MCF 10A (cell line): ENCODE measurements around the gene KRABD2.
"Not testable (repeated sequence)": the region's sequence is repeated elsewhere in the genome, so short reads cannot be mapped to it uniquely, and the experiment has no call there.

Experiments used
- BruUV-seq: library from RNA; stranded (reverse); fragments of 400-500 nt; replicated peaks from 2 replicates; lab custom pipeline; 2021; lab: Mats Ljungman, UMichigan
- CTCF ChIA-PET: fragments of 300-600 bp; sonication (Branson Sonifier 250); formaldehyde crosslinking; extraction: SDS; loops from one replicate; lab custom pipeline; 2021; ENCODE audit warnings: antibody characterized with exemption, inconsistent platforms; lab: Yijun Ruan, JAX
- POLR2A ChIA-PET: fragments of 300-600, 350-650 bp; sonication (Branson Sonifier 250); formaldehyde crosslinking; extraction: SDS; loops from one replicate; lab custom pipeline; 2020; ENCODE audit warnings: antibody characterized with exemption, inconsistent platforms; lab: Yijun Ruan, JAX
- DNase-seq: peaks from one replicate; pipeline ENCODE4 v3.0.0-alpha.2; 2018; ENCODE audit not compliant: unreplicated experiment
- H3K27ac Mint-ChIP-seq: one replicate; pipeline ENCODE4 v1.8.0; 2022; ENCODE audit warnings: mild to moderate bottlenecking, low read depth, mixed read lengths; ENCODE audit not compliant: unreplicated experiment
- H3K27me3 Mint-ChIP-seq: one replicate; pipeline ENCODE4 v1.8.0; 2022; ENCODE audit warnings: mixed read lengths; ENCODE audit not compliant: insufficient read depth, unreplicated experiment
- H3K36me3 Mint-ChIP-seq: one replicate; pipeline ENCODE4 v1.8.0; 2022; ENCODE audit warnings: mild to moderate bottlenecking, moderate library complexity, mixed read lengths; ENCODE audit not compliant: insufficient read depth, unreplicated experiment
- H3K4me1 Mint-ChIP-seq: one replicate; pipeline ENCODE4 v1.8.0; 2022; ENCODE audit warnings: mixed read lengths; ENCODE audit not compliant: insufficient read depth, unreplicated experiment
- H3K4me3 Mint-ChIP-seq: one replicate; pipeline ENCODE4 v1.8.0; 2022; ENCODE audit warnings: mild to moderate bottlenecking, moderate library complexity, mixed read lengths; ENCODE audit not compliant: unreplicated experiment
- H3K9me3 Mint-ChIP-seq: one replicate; pipeline ENCODE4 v1.8.0; 2022; ENCODE audit warnings: mixed read lengths; ENCODE audit not compliant: unreplicated experiment
- intact Hi-C: fragments of 100-400 bp; cut with micrococcal nuclease; formaldehyde crosslinking; loops from 2 replicates; pipeline ENCODE4 v1.14.1; 2022
- TF ChIP-seq, protein P1 (sequence below): fragments of 200-600 bp; IDR thresholded peaks from one replicate; pipeline ENCODE4 v1.8.0; 2022; ENCODE audit warnings: antibody characterized with exemption, mild to moderate bottlenecking; ENCODE audit not compliant: unreplicated experiment

The KRABD2 gene

DNA sequence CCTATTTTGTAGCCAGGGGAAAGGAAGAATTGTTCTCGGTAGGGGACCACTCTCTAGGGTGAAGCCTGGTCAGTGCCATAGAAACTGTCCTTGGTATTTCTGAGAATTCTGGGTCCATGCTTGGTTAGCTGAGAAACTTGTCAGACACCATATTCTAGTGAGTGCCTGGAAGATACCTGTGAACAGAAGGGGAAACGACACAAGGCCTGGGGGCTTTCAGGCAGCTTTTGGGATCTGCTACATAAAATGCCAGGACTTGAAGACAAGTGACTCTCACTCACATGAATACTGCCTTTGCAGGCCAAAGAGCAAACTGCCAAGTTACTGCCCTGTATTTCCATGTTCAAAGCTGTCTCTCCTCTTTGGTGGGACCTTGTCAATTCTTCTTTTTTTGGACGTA, 18.6 kb downstream of the KRABD2 start:
- POLR2A ChIA-PET, result no interaction called here
- BruUV-seq, result no TSS peak
- no peaks in the 10 kb centered on the region for H3K9me3 Mint-ChIP-seq

DNA sequence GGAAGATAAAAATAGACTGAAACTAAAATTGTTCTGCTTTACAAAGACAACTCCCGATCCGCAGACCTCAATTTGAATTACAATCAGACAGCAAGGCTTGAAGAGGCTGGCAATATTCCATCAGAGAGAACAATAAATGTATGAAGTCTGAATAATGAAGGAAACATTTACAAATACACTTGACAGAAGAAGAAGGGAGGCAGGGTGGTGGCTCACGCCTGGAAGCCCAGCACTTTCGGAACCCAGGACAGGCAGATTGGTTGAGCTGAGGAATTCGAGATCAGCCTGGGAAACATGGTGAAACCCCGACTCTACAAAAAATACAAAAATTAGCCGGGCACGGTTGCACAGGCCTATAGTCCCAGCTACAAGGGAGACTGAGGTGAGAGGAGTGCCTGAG, 22.3 kb downstream of the KRABD2 start:
- Mint-ChIP-seq H3K27ac (no peak overlapping the region), H3K36me3 (no peaks in the 10 kb centered on the region), H3K4me1 (no peaks in the 10 kb centered on the region), H3K9me3 (no peaks in the 10 kb centered on the region), H3K4me3 (no peak overlapping the region), H3K27me3 (no peaks in the 10 kb centered on the region)
- TF ChIP-seq, protein P1, sequence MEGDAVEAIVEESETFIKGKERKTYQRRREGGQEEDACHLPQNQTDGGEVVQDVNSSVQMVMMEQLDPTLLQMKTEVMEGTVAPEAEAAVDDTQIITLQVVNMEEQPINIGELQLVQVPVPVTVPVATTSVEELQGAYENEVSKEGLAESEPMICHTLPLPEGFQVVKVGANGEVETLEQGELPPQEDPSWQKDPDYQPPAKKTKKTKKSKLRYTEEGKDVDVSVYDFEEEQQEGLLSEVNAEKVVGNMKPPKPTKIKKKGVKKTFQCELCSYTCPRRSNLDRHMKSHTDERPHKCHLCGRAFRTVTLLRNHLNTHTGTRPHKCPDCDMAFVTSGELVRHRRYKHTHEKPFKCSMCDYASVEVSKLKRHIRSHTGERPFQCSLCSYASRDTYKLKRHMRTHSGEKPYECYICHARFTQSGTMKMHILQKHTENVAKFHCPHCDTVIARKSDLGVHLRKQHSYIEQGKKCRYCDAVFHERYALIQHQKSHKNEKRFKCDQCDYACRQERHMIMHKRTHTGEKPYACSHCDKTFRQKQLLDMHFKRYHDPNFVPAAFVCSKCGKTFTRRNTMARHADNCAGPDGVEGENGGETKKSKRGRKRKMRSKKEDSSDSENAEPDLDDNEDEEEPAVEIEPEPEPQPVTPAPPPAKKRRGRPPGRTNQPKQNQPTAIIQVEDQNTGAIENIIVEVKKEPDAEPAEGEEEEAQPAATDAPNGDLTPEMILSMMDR, result no peak
- no peak for DNase-seq
- POLR2A ChIA-PET, result no interaction called here
- intact Hi-C loops, result no loop called here
- BruUV-seq, result no TSS peak
- CTCF ChIA-PET, result no interaction called here

More for the DNA sequence above, 18.6 kb downstream of the KRABD2 start:
- H3K27ac Mint-ChIP-seq, result no peak overlapping the region
- peaks cover 10% of the 10 kb centered on the region for H3K4me1 Mint-ChIP-seq
- H3K36me3 Mint-ChIP-seq, result no peaks in the 10 kb centered on the region
- intact Hi-C loops, result no loop called here
- TF ChIP-seq, protein P1, result no peak
- H3K27me3 Mint-ChIP-seq, result no peaks in the 10 kb centered on the region
- CTCF ChIA-PET, result no interaction called here
- DNase-seq, result no peak
- H3K4me3 Mint-ChIP-seq, result no peak overlapping the region

DNA sequence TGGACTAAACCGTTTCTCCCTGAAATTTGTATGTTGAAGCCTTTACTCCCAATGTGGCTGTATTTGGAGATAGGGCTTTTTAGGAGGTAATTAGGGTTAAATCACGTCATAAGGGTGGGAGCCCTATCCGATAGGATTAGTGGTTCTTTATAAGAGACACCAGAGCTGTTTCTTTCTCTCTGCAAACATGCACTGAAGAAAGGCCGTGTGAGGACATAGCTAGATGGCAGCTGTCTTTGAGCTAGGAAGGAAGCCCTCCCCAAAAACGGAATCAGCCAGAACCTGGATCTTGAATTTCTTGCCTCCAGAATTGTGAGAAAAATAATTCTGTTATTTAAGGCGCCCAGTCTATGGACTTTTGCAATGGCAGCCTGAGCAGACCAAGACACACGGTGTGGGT, 22.8 kb downstream of the KRABD2 start:
- CTCF ChIA-PET, result no interaction called here

DNA sequence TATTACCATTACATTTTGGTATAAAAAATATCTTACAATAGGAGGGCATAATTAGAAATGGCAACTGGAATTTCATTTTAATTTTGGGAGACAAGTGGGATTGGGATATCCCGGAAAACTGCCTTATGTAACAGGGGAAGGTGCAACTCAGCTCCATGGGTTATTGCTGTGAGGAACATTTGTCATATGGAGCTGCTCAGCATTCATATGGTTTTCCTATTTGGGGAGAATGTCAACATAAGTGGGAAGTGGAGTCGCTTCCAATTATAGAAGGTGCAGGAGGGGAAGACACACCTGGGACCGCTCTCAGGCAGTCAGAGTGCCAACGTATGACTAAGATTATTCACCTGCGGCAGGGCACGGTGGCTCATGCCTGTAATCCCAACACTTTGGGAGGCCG, 26.2 kb downstream of the KRABD2 start:
- intact Hi-C loops, result no loop called here
- CTCF ChIA-PET, result no interaction called here
- TF ChIP-seq, protein P1, result no peak
- POLR2A ChIA-PET, result no interaction called here
- no peaks in the 10 kb centered on the region for H3K4me1 Mint-ChIP-seq
- DNase-seq, result no peak
- no peaks in the 10 kb centered on the region for H3K9me3 Mint-ChIP-seq
- H3K27ac Mint-ChIP-seq, result no peak overlapping the region
- no peak overlapping the region for H3K4me3 Mint-ChIP-seq
- no TSS peak for BruUV-seq
- no peaks in the 10 kb centered on the region for H3K36me3 Mint-ChIP-seq
- peaks cover under 1% of the 10 kb centered on the region for H3K27me3 Mint-ChIP-seq

More for the DNA sequence above, 22.8 kb downstream of the KRABD2 start:
- Mint-ChIP-seq H3K9me3 (no peaks in the 10 kb centered on the region), H3K36me3 (no peaks in the 10 kb centered on the region), H3K27me3 (no peaks in the 10 kb centered on the region), H3K27ac (no peak overlapping the region), H3K4me3 (no peak overlapping the region), H3K4me1 (no peaks in the 10 kb centered on the region)
- BruUV-seq, result no TSS peak
- intact Hi-C loops, result no loop called here
- DNase-seq, result no peak
- TF ChIP-seq, protein P1, result no peak
- POLR2A ChIA-PET, result interaction anchor here (0.7 kb wide), 1 partner anchor 19 kb away, joined by 3 read pairs; no protein-coding TSS in a partner anchor

DNA sequence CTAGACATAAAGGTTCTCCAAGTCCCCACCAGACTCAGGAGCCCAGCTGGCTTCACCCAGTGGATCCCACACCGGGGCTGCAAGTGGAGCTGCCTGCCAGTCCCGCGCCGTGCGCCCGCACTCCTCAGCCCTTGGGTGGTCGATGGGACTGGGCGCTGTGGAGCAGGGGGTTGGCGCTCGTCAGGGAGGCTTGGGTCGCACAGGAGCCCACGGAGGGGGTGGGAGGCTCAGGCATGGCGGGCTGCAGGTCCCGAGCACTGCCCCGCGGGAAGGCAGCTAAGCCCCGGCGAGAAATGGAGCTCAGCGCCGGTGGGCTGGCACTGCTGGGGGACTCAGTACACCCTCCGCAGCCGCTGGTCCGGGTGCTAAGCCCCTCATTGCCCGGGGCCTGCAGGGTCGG, 29.5 kb downstream of the KRABD2 start:
- BruUV-seq, intact Hi-C loops, H3K4me1 Mint-ChIP-seq, H3K36me3 Mint-ChIP-seq, H3K27ac Mint-ChIP-seq, DNase-seq, H3K4me3 Mint-ChIP-seq, H3K9me3 Mint-ChIP-seq: not testable (repeated sequence)
- ChIA-PET POLR2A (interaction anchor here (0.6 kb wide), 1 partner anchor 13 kb away, joined by 3 read pairs; no protein-coding TSS in a partner anchor), CTCF (interaction anchor here (0.6 kb wide), 1 partner anchor 24 kb away, joined by 4 read pairs; no protein-coding TSS in a partner anchor)
- H3K27me3 Mint-ChIP-seq, result peaks cover 11% of the 10 kb centered on the region
